NCI-H2081 treated with DMSO at 0.1 percent for 48 hours (cell line): Measurements from ENCODE around the gene FOXRED1.

Experiments
- DNase-seq: peaks from one replicate; lab custom pipeline; 2025; lab: John Stamatoyannopoulos, UW

Gene FOXRED1

GRCh38 chr11:126311401-126312291 lies 42.7 kb downstream of the FOXRED1 start:
- DNase-seq: no peak

DNA sequence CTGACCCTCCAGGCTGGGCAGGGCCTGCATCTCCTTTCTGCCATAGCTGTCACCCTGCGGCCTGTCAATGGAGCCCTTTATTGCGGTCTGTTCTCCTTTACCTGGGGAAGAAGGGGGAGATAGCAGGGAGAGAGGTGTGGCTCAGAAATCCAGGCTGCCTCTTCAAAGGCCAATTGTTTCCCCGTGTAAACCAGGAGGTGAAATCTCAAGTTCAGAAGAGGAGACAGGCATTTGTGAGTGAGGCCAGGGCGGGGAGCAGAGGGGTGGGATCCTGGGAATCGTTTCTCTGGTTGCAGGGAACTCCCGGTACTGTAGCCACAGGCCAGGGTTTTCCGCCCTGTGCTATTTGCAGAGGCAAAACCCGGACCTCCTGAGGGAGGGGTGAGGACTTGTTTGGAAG lies 44.0 kb downstream of the FOXRED1 start:
- no peak for DNase-seq

DNA sequence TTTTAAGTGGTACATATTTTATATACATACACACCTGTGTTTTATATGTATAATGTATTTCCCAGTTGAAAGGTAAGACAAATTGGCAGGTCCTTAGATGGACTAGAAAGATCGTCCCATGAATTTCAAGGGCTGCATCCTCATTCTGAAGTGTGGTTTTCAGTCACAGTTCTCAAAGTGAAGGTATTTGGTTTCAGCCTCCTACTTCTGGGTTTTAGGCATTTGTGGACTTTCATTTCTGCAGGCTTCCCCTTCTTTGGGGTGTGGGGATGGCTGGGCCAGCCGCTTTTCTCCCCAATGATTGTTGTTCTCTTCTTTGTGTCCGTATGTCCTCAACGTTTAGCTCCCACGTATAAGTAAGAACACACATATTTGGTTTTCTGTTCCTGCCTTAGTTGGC lies 44.9 kb downstream of the FOXRED1 start:
- no peak for DNase-seq

GRCh38 chr11:126317432-126317755 lies 48.4 kb downstream of the FOXRED1 start:
- DNase-seq: no peak

DNA sequence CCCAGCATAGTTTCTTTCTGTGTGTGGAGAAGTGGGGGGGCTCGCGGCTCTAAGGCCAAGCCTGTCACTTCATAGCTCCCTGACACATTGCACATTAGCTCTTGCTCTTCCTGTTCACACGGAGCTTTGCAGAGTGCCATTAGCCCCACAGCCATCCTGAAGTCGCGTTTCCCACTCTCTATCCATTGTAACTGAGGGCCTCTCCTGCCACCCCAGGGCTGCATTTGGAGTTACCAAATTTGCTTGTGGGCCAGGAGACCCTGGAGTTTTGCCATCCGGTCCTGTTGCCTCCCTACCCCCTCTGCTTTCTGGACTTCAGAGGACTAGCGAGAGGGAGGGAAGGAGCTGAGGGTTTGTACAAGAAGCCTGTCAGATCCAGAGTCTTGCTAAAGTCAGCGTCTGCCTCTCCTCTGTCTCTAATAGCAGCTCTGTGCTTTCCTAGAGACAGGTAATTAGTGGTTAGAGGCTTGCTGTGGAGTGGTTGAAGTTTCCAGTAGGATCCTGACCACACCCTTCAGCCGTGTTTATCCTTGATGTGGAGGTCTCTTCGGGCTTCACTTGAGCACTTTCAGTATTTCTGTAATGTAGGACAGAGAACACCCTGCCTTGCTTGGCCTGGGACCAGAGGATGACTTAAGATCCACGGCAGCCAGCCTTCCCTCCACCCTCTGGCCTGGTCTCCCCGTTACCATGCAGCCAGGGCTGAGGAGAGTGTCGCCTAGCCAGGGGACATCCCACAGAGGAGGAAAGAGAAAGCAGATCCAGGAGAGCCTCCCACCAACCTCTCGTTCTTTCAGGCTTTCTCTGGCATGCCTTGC lies 49.0 kb downstream of the FOXRED1 start:
- DNase-seq: no peak

DNA sequence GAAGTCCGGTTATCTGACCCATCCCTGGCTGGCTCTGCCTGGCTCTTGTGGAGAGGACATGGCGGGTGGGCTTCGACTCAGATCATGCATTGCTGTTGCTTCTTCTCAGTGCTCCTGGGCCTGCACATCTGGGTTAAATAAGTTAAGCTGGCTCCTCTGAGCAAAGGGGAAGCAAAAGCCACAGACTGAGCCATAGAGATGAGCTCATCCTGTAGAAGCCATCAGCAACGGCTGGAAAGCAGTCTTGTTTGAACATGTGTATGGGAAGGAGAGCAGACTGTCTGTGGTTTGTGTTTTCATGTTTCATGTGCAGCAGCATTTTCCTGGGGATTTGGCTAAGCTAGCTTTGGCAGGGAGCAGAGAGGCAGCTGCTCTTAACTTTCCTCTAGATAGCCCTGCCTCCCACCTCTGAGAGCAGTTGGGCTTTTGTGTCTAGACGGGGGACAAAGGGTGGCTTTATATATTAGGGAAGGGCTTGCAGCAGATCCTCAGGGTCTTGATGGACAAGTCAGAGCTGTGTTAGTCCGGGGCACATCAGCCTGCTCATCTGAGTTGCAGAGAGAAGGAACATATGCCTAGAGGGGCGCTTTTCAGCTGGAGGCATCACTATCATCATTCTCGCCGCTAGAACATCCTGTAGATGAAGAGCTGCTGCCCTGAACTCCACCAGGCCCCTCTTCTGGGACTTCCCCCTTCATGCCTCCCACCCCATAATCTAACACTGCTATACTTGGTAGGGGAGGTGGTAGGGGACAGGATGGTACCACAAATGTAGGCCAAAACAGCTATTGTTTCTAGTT lies 49.8 kb downstream of the FOXRED1 start:
- no peak for DNase-seq

DNA sequence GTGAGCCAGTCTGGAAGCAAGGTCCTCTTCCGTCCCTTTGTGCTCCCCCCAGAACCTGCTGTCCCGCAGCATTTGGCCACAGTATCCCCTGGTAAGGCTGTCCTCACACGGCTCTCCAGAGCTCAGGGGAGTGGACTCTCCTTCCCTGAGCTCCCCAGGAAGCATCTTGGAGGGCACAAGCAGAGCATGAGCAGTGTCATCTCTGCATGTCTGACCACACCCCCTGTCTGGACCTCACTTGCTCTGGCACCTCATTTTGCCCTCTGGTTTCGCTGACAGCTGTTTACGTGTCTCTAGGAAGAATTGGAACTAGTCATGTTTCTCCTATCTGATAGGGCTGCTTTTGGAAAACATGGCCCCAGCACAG lies 50.4 kb downstream of the FOXRED1 start:
- DNase-seq: no peak

GRCh38 chr11:126322996-126323395 lies 54.0 kb downstream of the FOXRED1 start:
- DNase-seq: no peak

GRCh38 chr11:126327281-126328000 lies 58.5 kb downstream of the FOXRED1 start:
- no peak for DNase-seq
